DOHH2 (cell line): ENCODE measurements around the gene DDX39A.

ENCODE experiments used
- CTCF ChIP-seq: fragments of 200-600 bp; sonication (generic); IDR thresholded peaks from one replicate; pipeline ENCODE4 v1.5.1; 2014; ENCODE audit warnings: antibody characterized with exemption, mild to moderate bottlenecking, low read depth, low read length; ENCODE audit not compliant: poor library complexity, severe bottlenecking
- EZH2phosphoT487 ChIP-seq: fragments of 200-600 bp; sonication (generic); IDR thresholded peaks from 2 replicates; pipeline ENCODE4 v1.6.1; 2017; ENCODE audit warnings: borderline replicate concordance, mild to moderate bottlenecking, antibody characterized with exemption, low read length, moderate library complexity, mixed read lengths

DNA sequence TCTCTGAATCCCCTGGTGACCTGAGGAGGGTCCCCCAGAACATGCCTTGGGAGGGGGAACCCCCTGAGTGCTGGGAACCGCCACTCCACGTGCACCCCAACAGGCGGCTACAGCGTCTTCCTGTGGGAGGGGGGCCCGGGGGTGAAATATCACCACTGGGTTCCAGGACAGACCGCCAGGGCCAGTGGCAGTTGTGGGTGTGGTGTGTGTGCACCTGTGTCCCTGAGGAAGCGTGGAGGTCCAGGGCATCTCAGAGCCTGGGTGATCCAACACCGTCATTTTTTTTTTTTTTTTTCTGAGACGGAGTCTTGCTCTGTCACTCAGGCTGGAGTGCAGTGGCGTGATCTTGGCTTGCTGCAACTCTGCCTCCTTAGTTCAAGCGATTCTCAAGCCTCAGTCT, 33.6 kb downstream of the DDX39A start:
- TF ChIP-seq CTCF (no peak), EZH2phosphoT487 (peak; percentile 71; the same call in 1 of the 2 replicates)
